Stimulated activated CD4-positive, alpha-beta T cell treated with anti-CD3 and anti-CD28 coated beads, Interleukin-1b, Interleukin-23, amount 100 ng/mL, for 48 hours (primary cell): ENCODE results near the gene GEMIN5.
"Not testable (repeated sequence)": the region's sequence is repeated elsewhere in the genome, so short reads cannot be mapped to it uniquely, and the experiment has no call there.

Experiments used
- DNase-seq: peaks from one replicate; pipeline ENCODE4 v3.0.0-alpha.2; 2020

GEMIN5 gene

GRCh38 chr5:154940375-154940771 is 2.4 kb upstream of the GEMIN5 start:
- no peak for DNase-seq

GRCh38 chr5:154939387-154939786 is 1.4 kb upstream of the GEMIN5 start:
- DNase-seq, result not testable (repeated sequence)

- DNase-seq, result no peak
These were observed 759 bp downstream of the GEMIN5 start for GRCh38 chr5:154937186-154937717.

GRCh38 chr5:154934881-154935280 is 3.1 kb downstream of the GEMIN5 start:
- DNase-seq, result no peak

GRCh38 chr5:154933537-154933936 is 4.5 kb downstream of the GEMIN5 start:
- no peak for DNase-seq

GRCh38 chr5:154923441-154924430 is 14.3 kb downstream of the GEMIN5 start:
- DNase-seq, result no peak

- DNase-seq, result no peak
These were observed 20.3 kb downstream of the GEMIN5 start for GRCh38 chr5:154917757-154918156.

- DNase-seq, result no peak
These were observed 21.1 kb downstream of the GEMIN5 start for GRCh38 chr5:154916874-154917273.

GRCh38 chr5:154905601-154906000 is 32.4 kb downstream of the GEMIN5 start:
- not testable (repeated sequence) for DNase-seq

GRCh38 chr5:154901913-154902312 is 36.1 kb downstream of the GEMIN5 start:
- no peak for DNase-seq

- no peak for DNase-seq
These were observed 36.7 kb downstream of the GEMIN5 start for GRCh38 chr5:154901276-154901675.

- DNase-seq, result no peak
These were observed 37.9 kb downstream of the GEMIN5 start for GRCh38 chr5:154900066-154900465.

- no peak for DNase-seq
These were observed 38.7 kb downstream of the GEMIN5 start for GRCh38 chr5:154899151-154899816.

GRCh38 chr5:154898210-154898609 is 39.8 kb downstream of the GEMIN5 start:
- no peak for DNase-seq

GRCh38 chr5:154896562-154897165 is 41.3 kb downstream of the GEMIN5 start:
- DNase-seq, result no peak

- no peak for DNase-seq
These were observed 42.1 kb downstream of the GEMIN5 start for GRCh38 chr5:154895606-154896561.

- no peak for DNase-seq
These were observed 44.6 kb downstream of the GEMIN5 start for GRCh38 chr5:154893381-154893780.

GRCh38 chr5:154892369-154892771 is 45.6 kb downstream of the GEMIN5 start:
- DNase-seq, result no peak

GRCh38 chr5:154885439-154885838 is 52.6 kb downstream of the GEMIN5 start:
- DNase-seq, result no peak

- DNase-seq, result no peak
These were observed 53.6 kb downstream of the GEMIN5 start for GRCh38 chr5:154884424-154884823.

- no peak for DNase-seq
These were observed 56.0 kb downstream of the GEMIN5 start for GRCh38 chr5:154881986-154882385.
